Heart left ventricle (tissue), 13 donors: ENCODE measurements around the gene DNAJB11.

Experiments used
- POLR2A ChIP-seq, 2 donors: fragments of 450-650 bp; IDR thresholded peaks; one replicate each; pipeline ENCODE4 v1.6.1; 2017; ENCODE audit warnings: antibody characterized with exemption in 2 of 2, mild to moderate bottlenecking in 2 of 2, moderate library complexity in 2 of 2
- TF ChIP-seq, protein P1 (sequence below), 12 donors: fragments of 200-600 bp; sonication (generic) in 4 of 12; IDR thresholded peaks; one replicate each; pipeline versions ENCODE4 v1.5.0 to v1.8.0; 2018 to 2022; ENCODE audit warnings: antibody characterized with exemption in 12 of 12, mild to moderate bottlenecking in 5 of 12
- donor health status: ischemic (EF 13 %, LVEDD 7.1; RV severe dilation, severe dysfunction).
- donor health status: DM: no; HTN: yes; CAD: no.
- donor health status: DM: no; HTN: no; CAD: no.
- donor health status: ischemic (EF 25% LVEDD 6.9; RV normal size, moderate dysfunction).
- donor health status: ischemic (EF 25% LVEDD 5.7; RV mildly dilated, moderate dysfunction).
- donor health status: ischemic (EF 35%, LVEDD 5.7; RV mildly dilated, moderate dysfunction).
- donor health status: nonischemic (EF 11% LVEDD 7.7; RV severe dilation, severe dysfunction).
- donor health status: DM: yes; HTN: yes; CAD: no.
- donor health status: PGD.
- donor health status: ischemic (EF 29% LVEDD 5.4; RV normal size, mild dysfunction).
- donor health status: nonischemic (EF 23%, LVEDD 6.1; RV moderate dilation, normal function).

DNA sequence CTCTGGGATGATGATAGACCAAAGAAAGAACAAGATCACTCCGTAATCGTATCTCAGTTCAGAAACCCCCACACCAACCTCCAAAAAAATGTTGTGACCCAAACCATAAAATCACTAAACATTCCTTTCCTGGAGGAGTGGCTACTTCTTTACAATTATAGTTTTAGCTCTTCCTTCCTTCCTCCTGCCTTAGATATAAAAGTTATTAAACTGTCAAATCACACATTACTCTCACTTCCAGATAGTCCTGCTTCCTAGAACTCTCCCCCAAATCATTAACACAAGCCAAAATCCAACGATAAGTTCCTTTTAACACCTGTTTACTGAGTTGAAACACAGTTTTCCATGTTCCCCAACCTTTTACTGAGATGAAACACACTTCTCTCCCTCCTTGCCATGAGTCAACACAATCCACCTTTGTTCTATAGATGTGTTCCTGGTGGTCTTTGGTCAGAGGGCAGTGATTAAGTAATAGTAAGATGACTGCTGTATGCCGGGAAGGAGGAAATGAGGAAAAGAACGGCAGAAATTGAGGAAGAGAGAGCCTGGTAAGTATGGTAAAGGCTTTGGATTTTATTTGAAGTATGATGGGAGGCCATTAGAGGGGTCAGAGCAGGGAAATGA is 18.0 kb upstream of the DNAJB11 start:
- TF ChIP-seq, protein P1, sequence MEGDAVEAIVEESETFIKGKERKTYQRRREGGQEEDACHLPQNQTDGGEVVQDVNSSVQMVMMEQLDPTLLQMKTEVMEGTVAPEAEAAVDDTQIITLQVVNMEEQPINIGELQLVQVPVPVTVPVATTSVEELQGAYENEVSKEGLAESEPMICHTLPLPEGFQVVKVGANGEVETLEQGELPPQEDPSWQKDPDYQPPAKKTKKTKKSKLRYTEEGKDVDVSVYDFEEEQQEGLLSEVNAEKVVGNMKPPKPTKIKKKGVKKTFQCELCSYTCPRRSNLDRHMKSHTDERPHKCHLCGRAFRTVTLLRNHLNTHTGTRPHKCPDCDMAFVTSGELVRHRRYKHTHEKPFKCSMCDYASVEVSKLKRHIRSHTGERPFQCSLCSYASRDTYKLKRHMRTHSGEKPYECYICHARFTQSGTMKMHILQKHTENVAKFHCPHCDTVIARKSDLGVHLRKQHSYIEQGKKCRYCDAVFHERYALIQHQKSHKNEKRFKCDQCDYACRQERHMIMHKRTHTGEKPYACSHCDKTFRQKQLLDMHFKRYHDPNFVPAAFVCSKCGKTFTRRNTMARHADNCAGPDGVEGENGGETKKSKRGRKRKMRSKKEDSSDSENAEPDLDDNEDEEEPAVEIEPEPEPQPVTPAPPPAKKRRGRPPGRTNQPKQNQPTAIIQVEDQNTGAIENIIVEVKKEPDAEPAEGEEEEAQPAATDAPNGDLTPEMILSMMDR (IDR thresholded peaks at IDR 0.05): no peak
- no peak for TF ChIP-seq POLR2A (IDR thresholded peaks at IDR 0.05)
